Coronary artery (tissue), 2 donors: ENCODE results near the gene GGA1.

ENCODE experiments used
- DNase-seq: peaks from one replicate; pipeline ENCODE4 v3.0.0-alpha.2; 2017; ENCODE audit warnings: low spot score
- H3K27ac ChIP-seq, 2 donors: fragments of 200-600 bp; sonication (generic); one replicate each; pipeline ENCODE4 v1.5.1; 2016 to 2019
- H3K4me3 ChIP-seq: fragments of 200-600 bp; sonication (generic); 2 replicates; pipeline ENCODE4 v1.5.1; 2016; ENCODE audit warnings: mild to moderate bottlenecking, moderate library complexity
- TF ChIP-seq, protein P1 (sequence below): fragments of 200-600 bp; sonication (generic); IDR thresholded peaks from one replicate; pipeline ENCODE4 v1.5.1; 2019; ENCODE audit warnings: antibody characterized with exemption

Gene GGA1

DNA sequence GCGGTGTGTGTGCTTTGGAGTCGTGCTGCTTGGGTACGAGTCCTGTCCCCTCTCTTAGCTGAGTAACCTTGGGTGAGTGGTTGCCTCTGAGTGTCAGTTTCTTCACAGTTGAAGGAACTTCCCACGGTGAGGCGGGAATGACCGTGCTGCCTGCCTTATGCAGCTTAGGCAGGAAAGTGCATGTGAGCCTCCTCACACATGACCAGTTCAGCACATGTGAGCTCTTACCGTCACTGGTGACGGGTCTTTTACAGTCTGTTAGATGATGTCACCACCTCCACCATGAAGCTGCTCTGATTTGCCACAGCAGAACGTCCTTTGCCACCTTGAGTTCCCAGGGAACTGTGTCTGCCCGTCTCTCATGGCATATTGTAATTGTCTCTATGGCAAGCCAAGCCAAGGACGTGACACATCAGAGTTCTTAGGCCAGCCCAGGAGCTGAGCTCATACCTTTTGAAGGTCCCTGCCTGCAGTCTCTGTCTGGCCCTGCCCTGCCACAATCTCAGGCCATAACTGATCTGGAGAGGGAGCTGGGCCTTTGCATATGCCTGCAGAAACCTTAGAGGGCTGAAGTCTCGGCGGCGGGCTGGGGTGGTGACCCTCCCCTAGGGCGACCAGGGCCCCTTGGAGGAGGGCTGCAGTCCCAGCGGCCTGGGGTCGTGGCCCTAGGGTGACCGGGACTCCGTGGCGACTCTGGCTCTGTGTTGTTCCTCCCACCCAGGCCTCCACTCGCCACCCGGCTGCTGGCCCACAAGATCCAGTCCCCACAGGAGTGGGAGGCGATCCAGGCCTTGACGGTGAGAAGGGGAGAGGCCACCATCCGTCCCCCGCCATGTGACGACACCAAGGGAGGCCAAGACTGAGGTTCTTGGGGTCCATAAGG is 7.8 kb downstream of the GGA1 start:
- TF ChIP-seq, protein P1, sequence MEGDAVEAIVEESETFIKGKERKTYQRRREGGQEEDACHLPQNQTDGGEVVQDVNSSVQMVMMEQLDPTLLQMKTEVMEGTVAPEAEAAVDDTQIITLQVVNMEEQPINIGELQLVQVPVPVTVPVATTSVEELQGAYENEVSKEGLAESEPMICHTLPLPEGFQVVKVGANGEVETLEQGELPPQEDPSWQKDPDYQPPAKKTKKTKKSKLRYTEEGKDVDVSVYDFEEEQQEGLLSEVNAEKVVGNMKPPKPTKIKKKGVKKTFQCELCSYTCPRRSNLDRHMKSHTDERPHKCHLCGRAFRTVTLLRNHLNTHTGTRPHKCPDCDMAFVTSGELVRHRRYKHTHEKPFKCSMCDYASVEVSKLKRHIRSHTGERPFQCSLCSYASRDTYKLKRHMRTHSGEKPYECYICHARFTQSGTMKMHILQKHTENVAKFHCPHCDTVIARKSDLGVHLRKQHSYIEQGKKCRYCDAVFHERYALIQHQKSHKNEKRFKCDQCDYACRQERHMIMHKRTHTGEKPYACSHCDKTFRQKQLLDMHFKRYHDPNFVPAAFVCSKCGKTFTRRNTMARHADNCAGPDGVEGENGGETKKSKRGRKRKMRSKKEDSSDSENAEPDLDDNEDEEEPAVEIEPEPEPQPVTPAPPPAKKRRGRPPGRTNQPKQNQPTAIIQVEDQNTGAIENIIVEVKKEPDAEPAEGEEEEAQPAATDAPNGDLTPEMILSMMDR: no peak
- Histone ChIP-seq H3K27ac (no peak overlapping the region), H3K4me3 (no peak overlapping the region)
- DNase-seq: no peak

- TF ChIP-seq, protein P1: no peak
- H3K4me3 ChIP-seq: no peak overlapping the region
- H3K27ac ChIP-seq: no peak overlapping the region
- no peak for DNase-seq
These were observed 8.8 kb downstream of the GGA1 start for GRCh38 chr22:37617431-37617830.

- TF ChIP-seq, protein P1: no peak
- no peak overlapping the region for H3K27ac ChIP-seq
- H3K4me3 ChIP-seq: no peak overlapping the region
- DNase-seq: no peak
These were observed 9.5 kb downstream of the GGA1 start for GRCh38 chr22:37618072-37618656.

GRCh38 chr22:37618674-37619073 is 10.0 kb downstream of the GGA1 start:
- TF ChIP-seq, protein P1: no peak
- DNase-seq: no peak
- H3K4me3 ChIP-seq: no peak overlapping the region
- no peak overlapping the region for H3K27ac ChIP-seq

DNA sequence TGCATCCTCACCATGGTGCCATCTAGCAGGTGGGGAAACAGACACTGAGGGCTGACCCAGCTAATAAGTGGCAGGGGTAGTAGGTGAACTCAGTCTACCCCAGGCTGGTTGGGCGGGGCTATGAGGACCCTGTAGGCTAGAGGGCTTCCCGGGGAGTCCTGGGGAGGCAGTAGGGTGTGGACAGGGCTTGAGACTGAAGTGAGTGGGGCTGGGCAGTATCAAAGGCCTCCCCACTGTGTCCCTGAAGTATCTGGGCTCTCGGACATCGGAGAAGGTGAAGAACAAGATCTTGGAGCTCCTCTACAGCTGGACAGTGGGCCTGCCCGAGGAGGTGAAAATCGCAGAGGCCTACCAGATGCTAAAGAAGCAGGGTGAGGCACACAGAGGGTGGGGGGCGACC is 11.4 kb downstream of the GGA1 start:
- Histone ChIP-seq H3K4me3 (no peak overlapping the region), H3K27ac (no peak overlapping the region)
- TF ChIP-seq, protein P1: no peak
- DNase-seq: no peak

- Histone ChIP-seq H3K27ac (no peak overlapping the region), H3K4me3 (no peak overlapping the region)
- TF ChIP-seq, protein P1: no peak
- no peak for DNase-seq
These were observed 12.8 kb downstream of the GGA1 start for GRCh38 chr22:37621352-37621860.
